CD4-positive, alpha-beta T cell (primary cell): ENCODE data around the gene RPGRIP1L. TPM values are rescaled to one million over a fixed set of nuclear protein-coding genes. Genes with fewer than 3 reads are reported as not detected.

Experiments
- ATAC-seq: fragments of 200-7000 bp; cut with Tn5 transposase; one replicate; pipeline ENCODE4 v1.10.0; 2022; ENCODE audit warnings: mild to moderate bottlenecking; ENCODE audit not compliant: poor library complexity
- CTCF ChIA-PET: fragments of 350-600 bp; sonication (Branson Sonifier 250); formaldehyde crosslinking; loops from one replicate; lab custom pipeline; 2021; ENCODE audit warnings: antibody characterized with exemption, inconsistent platforms; lab: Charles Lee
- POLR2A ChIA-PET: fragments of 350-600 bp; sonication (Branson Sonifier 250); formaldehyde crosslinking; loops from one replicate; lab custom pipeline; 2021; ENCODE audit warnings: antibody characterized with exemption, inconsistent platforms; lab: Charles Lee
- DNase-seq, 14 experiments: peaks; one replicate each; pipeline ENCODE4 v3.0.0-alpha.2; 2013 to 2020; ENCODE audit warnings: mixed read lengths in 2 of 14
- H3K27ac ChIP-seq, 2 donors: one replicate each; pipeline versions ENCODE4 v1.5.1 to v1.7.0; 2013; ENCODE audit warnings: low read length in 2 of 2, low read depth in 1 of 2, mild to moderate bottlenecking in 1 of 2
- H3K27me3 ChIP-seq, 2 experiments: 1 replicate in 1 of 2; 2 replicates in 1 of 2; pipeline versions ENCODE4 v1.6.1 to v1.7.0; 2013; ENCODE audit warnings: low read length in 2 of 2, control low read depth in 1 of 2, mild to moderate bottlenecking in 1 of 2, moderate library complexity in 1 of 2; ENCODE audit not compliant: insufficient read depth in 2 of 2, control insufficient read depth in 1 of 2
- H3K36me3 ChIP-seq: one replicate; pipeline ENCODE4 v1.6.1; 2013; ENCODE audit warnings: low read length, control low read depth; ENCODE audit not compliant: insufficient read depth
- H3K4me1 ChIP-seq: one replicate; pipeline ENCODE4 v1.6.1; 2013; ENCODE audit warnings: low read length, control low read depth; ENCODE audit not compliant: insufficient read depth
- H3K4me3 ChIP-seq: one replicate; pipeline ENCODE4 v1.5.1; 2013; ENCODE audit warnings: mild to moderate bottlenecking, low read length, moderate library complexity
- H3K9me3 ChIP-seq, 2 experiments: 1 replicate in 1 of 2; 2 replicates in 1 of 2; pipeline versions ENCODE4 v1.6.1 to v1.7.0; 2013; ENCODE audit warnings: low read length in 2 of 2, mild to moderate bottlenecking in 2 of 2, control low read depth in 1 of 2, moderate library complexity in 1 of 2; ENCODE audit not compliant: control insufficient read depth in 1 of 2, insufficient read depth in 1 of 2
- H3K27ac Mint-ChIP-seq: one replicate; pipeline ENCODE4 v1.8.0; 2020; ENCODE audit warnings: mixed read lengths
- H3K27me3 Mint-ChIP-seq: one replicate; pipeline ENCODE4 v1.8.0; 2021; ENCODE audit warnings: mixed read lengths
- H3K36me3 Mint-ChIP-seq: one replicate; pipeline ENCODE4 v1.8.0; 2021; ENCODE audit warnings: low read depth, mixed read lengths
- H3K4me1 Mint-ChIP-seq: one replicate; pipeline ENCODE4 v1.8.0; 2021; ENCODE audit warnings: low read depth, mixed read lengths
- H3K4me3 Mint-ChIP-seq: one replicate; pipeline ENCODE4 v1.8.0; 2020; ENCODE audit warnings: mild to moderate bottlenecking, mixed read lengths
- H3K9me3 Mint-ChIP-seq: one replicate; pipeline ENCODE4 v1.8.0; 2020; ENCODE audit warnings: mixed read lengths
- CTCF ChIP-seq: fragments of 200-600 bp; IDR thresholded peaks from one replicate; pipeline ENCODE4 v1.8.0; 2022; ENCODE audit warnings: antibody characterized with exemption, mild to moderate bottlenecking
- intact Hi-C, 2 experiments: fragments of 100-400 bp; cut with DNase I in 1 of 2; cut with micrococcal nuclease in 1 of 2; formaldehyde crosslinking; loops; one replicate each; pipeline versions ENCODE4 v1.15.1 to v1.9.0; 2023 to 2025; cut with DNase I, micrococcal nuclease
- total RNA-seq, 174 experiments: library from RNA in 2 of 174; stranded (reverse) in 2 of 174; gene quantifications; one replicate each; pipeline ENCODE4 v1.2.3 and lab custom pipeline; 2021 to 2026

Gene RPGRIP1L
- total RNA-seq, 2 experiments from 2014 or later: 2.4 to 2.5 TPM

GRCh38 chr16:53654946-53655345 is 48.7 kb downstream of the RPGRIP1L start:
- CTCF ChIA-PET: no interaction called here
- H3K4me1 Mint-ChIP-seq: no peaks in the 10 kb centered on the region
- no peak for ATAC-seq

GRCh38 chr16:53651357-53651756 is 52.3 kb downstream of the RPGRIP1L start:
- no peaks in the 10 kb centered on the region for H3K36me3 ChIP-seq
- Mint-ChIP-seq H3K27ac (no peak overlapping the region), H3K27me3 (no peaks in the 10 kb centered on the region), H3K4me3 (no peak overlapping the region), H3K36me3 (peaks cover 46% of the 10 kb centered on the region), H3K9me3 (peaks cover 3% of the 10 kb centered on the region), H3K4me1 (no peaks in the 10 kb centered on the region)
- H3K4me3 ChIP-seq: no peak overlapping the region
- no peak overlapping the region for H3K27ac ChIP-seq
- intact Hi-C loops: no loop called here
- DNase-seq: no peak
- H3K4me1 ChIP-seq: no peaks in the 10 kb centered on the region
- ChIA-PET POLR2A (no interaction called here), CTCF (no interaction called here)
- H3K27me3 ChIP-seq: no peaks in the 10 kb centered on the region
- ATAC-seq: no peak
- no peaks in the 10 kb centered on the region for H3K9me3 ChIP-seq
- no peak for TF ChIP-seq CTCF

More at GRCh38 chr16:53654946-53655345, 48.7 kb downstream of the RPGRIP1L start:
- H3K9me3 Mint-ChIP-seq: no peaks in the 10 kb centered on the region
- Histone ChIP-seq H3K9me3 (no peaks in the 10 kb centered on the region), H3K27me3 (no peaks in the 10 kb centered on the region), H3K36me3 (no peaks in the 10 kb centered on the region), H3K4me3 (no peak overlapping the region), H3K27ac (no peak overlapping the region), H3K4me1 (no peaks in the 10 kb centered on the region)
- no peak overlapping the region for H3K27ac Mint-ChIP-seq
- no peak for TF ChIP-seq CTCF
- H3K36me3 Mint-ChIP-seq: peaks cover 40% of the 10 kb centered on the region
- H3K27me3 Mint-ChIP-seq: no peaks in the 10 kb centered on the region
- intact Hi-C loops: no loop called here
- POLR2A ChIA-PET: no interaction called here
- DNase-seq: no peak
- H3K4me3 Mint-ChIP-seq: no peak overlapping the region

- Histone ChIP-seq H3K4me3 (no peak overlapping the region), H3K27ac (no peak overlapping the region), H3K9me3 (peaks cover 5 to 9% of the 10 kb centered on the region in 2 experiments), H3K27me3 (no peaks in the 10 kb centered on the region), H3K4me1 (no peaks in the 10 kb centered on the region), H3K36me3 (no peaks in the 10 kb centered on the region)
- Mint-ChIP-seq H3K4me3 (no peak overlapping the region), H3K36me3 (peaks cover 57% of the 10 kb centered on the region), H3K4me1 (no peaks in the 10 kb centered on the region), H3K27me3 (no peaks in the 10 kb centered on the region), H3K27ac (no peak overlapping the region), H3K9me3 (peaks cover 16% of the 10 kb centered on the region)
- ChIA-PET POLR2A (no interaction called here), CTCF (no interaction called here)
- intact Hi-C loops: no loop called here
- no peak for ATAC-seq
- DNase-seq: no peak
- no peak for TF ChIP-seq CTCF
Measured at GRCh38 chr16:53646506-53646905, 57.2 kb downstream of the RPGRIP1L start.
